Measurements from ENCODE around the gene DPPA4. TPM values are rescaled to one million over a fixed set of nuclear protein-coding genes. Genes with fewer than 3 reads are reported as not detected.
"Not testable (repeated sequence)": the region's sequence is repeated elsewhere in the genome, so short reads cannot be mapped to it uniquely, and the experiment has no call there.

The DPPA4 gene, protein sequence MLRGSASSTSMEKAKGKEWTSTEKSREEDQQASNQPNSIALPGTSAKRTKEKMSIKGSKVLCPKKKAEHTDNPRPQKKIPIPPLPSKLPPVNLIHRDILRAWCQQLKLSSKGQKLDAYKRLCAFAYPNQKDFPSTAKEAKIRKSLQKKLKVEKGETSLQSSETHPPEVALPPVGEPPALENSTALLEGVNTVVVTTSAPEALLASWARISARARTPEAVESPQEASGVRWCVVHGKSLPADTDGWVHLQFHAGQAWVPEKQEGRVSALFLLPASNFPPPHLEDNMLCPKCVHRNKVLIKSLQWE
- 1.5 TPM for total RNA-seq

DNA sequence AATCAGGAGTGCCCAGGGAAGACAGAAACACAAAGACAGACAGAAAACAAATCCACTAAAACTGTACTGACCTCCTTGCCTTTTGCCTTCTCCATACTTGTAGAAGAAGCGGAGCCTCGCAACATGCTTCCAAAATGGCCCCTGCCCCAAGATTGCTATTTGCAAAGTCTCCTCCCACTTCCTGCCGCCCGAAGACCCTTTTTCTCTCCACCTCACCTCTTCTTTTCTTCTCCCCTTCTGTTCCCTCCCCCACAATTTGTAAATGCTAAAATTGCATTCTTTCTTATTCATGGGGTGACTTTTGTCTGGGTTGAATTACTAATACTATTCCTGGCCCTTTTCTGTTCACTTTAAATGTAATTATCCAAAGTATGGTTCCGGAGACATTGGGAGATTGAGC is at the start of gene DPPA4:
TSS of gene DPPA4 (minus strand) at position 154 of the 400 bp plus-strand sequence. CDS start at position 125, 29 bp downstream.
- no peak for DNase-seq

DNA sequence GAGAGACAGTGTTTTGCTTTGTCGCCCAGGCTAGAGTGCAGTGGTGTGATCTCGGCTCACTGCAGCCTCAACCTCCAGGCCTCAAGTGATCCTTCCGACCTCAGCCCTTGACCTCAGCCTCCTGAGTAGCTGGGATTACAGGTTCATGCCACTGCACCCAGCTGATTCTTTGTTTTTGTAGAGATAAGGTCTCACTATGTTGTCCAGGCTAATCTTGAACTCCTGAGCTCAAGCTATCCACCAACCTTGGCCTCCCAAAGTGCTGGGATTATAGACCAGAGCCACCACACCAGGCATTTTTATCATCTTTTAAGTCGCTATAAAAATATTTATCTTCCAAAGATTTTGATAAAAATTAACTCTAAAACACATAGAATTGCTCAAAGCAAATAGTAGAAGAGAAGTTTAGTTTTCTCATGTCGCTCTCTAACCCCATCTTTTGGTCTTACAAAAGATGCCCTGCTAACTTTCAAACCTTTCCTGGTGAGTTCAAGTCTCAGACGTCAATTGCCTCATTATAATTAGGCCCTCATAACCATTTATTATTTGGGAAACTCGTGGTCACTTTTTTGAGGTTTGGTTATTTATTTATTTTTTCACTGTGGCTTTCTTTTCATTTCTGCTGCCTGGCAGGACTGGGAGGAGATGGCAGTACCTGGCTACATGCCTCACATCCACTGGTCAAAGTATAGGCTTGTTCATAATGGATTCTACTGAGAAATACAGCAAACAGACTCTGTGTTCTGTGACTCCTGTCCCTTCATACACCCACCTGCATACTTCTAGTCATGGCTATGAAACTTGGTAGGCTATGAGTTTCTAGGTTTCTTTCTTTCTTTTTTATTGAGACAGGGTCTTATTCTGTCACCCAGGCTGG is 48.3 kb upstream of the DPPA4 start:
- DNase-seq: no peak

DNA sequence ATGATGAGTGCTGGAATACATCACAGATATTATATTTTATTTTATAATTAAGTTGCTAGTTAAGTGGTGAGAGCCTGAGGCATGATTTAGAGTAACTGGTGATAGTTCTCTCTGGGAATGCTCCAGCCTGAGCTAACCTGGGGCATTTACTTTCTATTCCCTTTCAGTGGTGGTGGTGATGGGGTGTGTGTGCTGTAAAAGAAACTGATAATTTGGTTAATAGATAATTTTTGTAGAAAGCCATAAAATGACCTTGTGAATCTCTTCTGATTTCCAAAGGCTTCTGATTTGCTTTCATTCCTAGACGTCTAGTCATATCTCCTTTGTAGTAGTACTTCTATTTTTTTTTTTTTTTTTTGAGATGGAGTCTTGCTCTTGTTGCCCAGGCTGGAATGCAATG is 46.8 kb upstream of the DPPA4 start:
- DNase-seq: no peak

DNA sequence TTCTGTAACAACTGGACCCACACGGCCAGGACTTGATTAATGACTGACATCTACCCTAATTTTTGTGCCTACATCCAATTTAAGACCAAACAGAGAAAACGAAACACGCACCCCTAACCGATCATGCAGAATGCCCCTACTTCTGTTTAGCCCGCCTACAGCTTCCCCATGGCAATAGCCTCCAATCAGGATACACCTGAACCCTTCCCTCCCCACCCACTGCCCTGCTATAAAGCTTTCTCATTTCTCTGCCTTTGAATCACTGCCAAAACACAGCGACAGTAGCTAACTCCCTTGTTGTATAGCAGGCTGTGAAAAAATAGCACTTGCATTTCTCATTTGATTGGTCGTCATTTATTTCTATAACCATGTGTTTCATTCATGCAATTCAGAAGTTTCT is 45.2 kb upstream of the DPPA4 start:
- DNase-seq: no peak

DNA sequence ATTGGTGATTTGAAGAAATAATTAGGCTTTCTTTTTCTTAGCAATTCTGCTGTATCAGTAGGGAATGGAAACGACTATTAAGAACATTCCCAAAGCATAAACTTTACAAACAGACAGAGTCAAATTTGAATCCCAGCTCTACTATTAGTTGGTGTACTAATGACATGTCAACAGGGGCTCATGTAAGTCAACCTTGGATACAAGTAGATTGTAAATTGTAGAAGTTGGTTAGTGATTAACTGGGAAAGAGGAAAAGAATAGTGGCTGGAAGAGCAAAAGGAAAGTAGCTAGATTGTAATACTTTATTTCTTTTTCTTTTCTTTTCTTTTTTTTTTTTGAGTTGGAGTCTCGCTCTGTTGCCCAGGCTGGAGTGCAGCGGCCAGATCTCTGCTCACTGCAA is 38.6 kb upstream of the DPPA4 start:
- DNase-seq: no peak

DNA sequence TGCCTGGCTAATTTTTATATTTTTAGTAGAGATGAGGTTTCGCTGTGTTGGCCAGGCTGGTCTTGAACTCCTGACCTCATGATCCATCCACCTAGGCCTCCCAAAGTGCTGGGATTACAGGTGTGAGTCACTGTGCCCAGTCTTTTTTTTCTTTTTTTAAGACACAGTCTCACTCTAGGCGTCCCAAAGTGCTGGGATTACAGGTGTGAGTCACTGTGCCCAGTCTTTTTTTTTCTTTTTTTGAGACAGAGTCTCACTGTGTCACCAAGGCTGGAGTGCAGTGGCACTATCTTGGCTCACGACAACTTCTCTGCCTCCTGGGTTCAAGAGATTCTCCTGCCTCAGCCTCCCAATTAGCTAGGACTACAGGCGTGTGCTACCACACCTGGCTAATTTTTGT is 37.1 kb upstream of the DPPA4 start:
- not testable (repeated sequence) for DNase-seq

DNA sequence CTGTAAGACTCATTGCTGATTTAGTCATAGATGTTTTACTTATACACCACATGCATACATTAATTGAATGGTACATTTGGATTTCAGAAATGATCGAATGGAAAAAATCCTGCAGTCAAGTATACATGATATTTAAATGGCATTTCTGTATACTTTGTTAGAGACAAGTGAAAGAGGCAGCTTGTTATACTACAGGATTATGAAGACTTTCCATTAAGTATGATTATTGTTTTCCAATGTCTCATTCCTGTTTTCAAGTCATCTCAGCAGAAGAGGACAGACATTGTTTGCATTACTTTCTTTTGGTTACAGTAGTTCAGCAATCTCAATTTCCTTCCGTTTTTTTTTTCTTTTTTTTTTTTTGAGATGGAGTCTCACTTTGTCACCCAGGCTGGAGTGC is 36.6 kb upstream of the DPPA4 start:
- no peak for DNase-seq

DNA sequence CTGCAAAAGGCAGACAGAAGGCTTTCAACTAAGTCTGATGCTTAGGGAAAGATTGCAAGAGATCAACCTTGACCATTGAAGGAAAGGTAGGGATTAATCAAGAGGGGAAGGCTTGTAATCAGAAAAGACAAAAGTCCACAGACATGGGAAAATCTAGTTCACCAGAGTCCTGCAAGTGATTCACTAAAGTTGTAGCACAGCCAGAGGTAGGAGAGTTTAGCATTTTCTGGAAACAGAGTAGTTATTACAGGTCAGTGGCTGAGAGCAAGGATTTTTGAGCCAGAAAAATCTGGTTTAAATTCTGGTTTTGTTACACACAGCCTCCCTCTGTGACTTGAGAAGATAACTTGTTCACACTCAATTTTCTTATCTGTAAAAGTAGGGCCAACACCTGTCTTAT is 35.3 kb upstream of the DPPA4 start:
- no peak for DNase-seq

DNA sequence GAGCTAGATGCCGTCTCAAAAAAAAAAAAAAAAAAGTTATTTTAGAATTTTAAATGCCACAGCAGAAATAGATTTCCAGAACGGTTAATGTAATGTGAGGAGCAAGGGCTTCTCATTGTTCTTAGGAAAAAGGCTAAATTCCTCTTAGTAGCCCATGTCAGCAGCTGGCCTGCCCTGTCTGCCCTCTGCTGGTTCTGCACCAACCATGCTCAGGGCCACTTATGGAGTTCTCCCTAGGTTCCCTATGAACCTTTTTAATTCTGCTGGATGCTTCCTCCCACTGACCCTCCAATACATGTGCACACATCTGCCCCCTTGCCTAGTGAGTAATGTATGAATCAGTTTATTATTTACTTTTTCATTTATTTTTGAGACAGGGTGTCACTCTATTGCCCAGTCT is 32.2 kb upstream of the DPPA4 start:
- DNase-seq: no peak

DNA sequence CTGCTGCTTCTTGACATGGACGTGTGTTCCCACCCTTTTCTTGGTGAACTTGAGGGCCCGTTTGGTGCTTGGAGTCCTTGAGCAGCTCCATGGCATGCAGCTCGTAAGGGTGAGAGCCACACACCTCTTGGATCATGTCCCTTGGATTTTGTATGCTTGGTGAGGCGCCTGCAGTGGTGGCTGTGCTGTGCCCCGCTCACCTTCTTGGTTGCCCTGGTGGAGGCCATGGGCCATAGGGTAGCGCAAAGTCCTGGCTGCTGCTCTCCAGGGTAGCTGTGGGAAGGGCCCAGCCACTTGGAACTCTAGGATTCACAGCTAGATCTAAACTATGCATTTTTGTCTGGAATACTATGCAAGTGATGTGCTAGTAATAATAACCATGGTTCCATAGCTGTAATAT is 26.7 kb upstream of the DPPA4 start:
- DNase-seq: no peak

DNA sequence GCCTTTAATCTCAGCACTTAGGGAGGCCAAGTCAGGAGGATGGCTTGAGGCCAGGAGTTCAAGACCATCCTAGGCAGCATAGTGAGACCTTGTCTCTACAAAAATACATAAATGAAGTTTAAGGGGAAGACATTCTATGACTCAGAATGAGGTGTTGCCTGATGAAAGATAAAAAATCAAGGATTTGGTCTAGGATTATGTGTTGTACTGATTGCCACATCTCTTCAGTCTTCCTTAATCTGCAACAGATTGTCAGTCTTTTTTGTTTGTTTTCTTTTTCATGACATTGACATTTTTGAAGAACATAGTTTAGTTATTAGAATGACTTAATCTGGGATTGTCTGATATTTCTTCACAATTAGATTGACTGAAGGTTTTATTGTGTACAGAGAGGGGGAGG is 26.3 kb upstream of the DPPA4 start:
- no peak for DNase-seq

DNA sequence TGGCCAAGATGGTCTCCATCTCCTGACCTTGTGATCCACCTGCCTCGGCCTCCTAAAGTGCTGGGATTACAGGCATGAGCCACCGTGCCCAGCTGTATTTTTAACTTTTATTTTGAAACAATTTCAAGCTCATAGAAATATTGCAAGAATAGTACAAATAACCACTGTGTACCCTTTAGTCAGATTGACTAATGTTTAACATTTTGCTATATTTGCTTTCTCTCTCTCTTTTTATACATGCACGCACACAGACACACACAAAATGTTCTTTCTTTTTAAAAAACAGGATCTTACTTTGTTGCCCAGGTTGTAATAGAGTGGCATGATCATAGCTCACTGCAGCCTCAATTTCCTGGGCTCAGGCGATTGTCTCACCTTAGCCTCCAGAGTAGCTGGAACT is 25.5 kb upstream of the DPPA4 start:
- DNase-seq: no peak

DNA sequence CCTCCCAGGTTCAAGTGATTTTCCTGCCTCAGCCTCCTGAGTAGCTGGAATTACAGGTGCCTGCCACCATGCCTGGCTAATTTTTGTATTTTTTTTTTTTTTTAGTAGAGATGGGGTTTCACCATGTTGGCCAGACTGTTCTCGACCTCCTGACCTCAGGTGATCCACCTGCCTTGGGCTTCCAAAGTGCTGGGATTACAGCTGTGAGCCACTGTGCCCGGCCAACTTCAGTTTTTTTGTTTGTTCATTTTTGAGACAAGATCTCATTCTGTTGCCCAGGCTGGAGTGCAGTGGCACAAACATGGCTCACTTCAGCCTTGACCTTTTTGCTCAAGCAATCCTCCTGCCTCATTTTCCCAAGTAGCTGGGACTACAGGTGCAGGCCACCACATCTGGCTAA is 21.5 kb upstream of the DPPA4 start:
- not testable (repeated sequence) for DNase-seq

DNA sequence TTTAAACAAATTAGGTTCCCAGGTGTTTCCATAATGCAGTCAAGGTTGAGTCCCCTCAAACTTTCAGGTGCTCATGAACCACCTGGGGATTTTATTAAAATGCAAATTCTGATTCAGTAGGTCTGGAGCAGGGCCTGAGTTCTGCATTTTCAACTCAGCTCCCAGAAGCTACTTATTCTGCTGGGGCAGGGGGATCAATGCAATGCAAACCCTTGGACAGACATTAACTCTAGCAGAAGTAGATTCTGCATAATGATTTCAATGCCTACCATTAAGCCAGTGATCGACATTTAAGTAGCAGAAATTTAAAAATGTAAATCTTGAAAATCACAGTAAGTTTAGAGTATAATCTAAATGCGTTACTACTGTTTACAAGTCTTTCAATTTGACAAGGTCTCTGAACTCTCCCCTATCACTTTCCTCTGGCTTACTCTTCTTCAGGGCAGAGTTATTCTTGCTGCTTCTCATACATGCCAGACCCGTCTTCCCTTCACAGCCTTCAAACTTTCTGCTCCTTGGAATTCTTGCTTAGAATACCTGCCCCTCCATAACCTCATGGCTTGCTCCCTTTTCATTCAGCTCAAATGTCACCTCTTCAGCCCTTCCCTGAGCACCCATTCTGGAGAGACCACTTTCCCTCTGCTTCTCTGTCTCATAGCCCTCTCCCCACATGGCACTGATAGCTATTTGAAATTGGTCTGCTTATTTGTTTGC is 19.3 kb upstream of the DPPA4 start:
- DNase-seq: no peak

DNA sequence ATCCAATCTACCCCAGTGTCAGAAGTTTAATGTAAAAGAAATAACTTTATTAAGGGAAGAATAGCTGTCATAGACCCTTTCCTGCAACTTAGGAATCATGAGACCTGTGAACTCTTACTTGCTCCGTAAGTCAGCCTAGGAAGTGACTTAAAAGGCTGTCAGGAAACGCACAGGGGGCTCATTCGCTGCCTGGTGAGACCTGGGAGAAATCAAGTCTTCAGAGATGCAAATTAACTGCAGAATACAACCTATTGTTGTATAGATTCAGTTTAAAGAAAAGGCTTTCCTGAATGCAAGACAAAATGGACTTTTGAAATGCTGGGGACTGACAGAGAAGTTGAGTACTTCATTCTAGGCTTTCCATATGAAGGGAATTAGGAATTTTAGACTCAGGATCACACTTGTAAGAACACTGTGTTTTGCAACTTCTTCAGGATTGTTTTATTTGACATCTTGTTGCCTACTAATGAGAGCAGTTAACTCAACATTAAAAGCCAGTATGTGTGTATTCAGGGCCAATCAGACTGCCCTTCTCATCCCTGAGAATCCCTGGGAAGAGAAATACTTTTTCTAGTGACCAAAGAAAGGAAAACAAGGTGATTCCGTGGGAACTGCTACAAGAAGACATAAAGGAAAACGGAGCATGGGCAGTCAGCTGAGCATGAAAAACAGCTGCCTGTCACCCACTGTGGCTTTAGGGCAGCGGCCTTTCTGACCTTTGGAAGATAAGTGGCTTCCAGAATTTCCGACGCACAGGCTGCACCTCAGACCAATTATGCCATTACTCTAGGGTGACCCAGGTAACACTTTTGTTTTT is 18.5 kb upstream of the DPPA4 start:
- DNase-seq: no peak

DNA sequence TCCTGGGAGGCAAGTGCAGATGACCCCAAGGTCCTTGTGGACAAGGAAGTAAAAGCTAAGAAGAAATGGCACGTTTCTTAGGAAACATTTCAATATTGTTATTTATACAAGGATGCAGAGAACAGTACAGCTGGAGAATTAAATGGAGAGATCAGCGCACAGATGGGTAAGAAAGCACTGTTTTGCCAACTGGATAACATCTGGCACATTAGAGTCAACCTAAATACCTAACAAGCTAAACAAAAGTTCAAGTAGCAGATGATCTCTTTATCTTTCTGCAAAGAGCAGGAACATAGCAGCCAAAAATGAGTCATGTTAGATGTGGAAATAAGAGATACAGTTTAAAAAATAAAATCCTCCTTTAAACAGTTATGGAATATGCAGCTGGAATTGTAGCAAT is 15.7 kb upstream of the DPPA4 start:
- DNase-seq: no peak

DNA sequence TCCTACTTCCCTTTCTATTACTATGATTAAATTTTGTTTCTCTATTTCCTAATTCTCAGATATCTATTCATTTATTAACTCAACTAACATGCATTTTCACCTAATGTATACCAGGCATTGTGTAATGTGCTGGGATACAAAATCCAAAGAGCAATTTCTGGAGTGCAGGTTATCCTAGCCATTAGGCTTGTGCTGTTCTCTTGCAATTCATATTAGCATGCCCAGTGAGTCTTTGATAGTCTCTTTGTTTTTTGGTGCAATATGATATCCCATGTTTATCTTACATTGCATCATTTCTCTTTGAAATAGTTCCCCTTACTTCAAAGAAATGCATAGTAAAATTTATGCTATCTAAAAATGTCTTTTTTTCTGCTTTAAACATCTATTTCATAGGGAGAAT is 13.9 kb upstream of the DPPA4 start:
- DNase-seq: no peak

DNA sequence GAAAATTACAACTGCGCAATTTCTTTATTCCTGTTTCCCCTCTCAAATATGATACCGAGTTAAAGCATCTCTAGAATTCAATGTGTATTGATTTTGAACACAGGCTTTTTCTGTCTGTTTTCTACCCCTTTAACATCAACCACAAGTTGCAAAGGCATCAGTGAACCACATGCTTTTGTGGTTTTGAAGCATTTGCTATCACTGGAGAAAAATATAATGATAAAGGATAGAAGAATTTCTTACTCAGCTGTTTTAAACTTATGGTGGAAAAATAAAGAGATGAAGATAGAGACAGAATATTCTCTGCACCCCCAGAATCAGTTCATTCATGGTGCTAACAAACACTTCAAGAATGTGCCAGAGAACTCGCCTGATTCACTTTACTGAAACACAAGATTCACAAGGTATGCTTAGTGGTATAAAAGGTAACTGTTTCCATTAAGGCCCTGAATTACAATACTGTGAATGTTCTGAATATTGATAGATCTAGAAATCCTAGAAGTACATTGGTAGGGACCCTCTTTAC is 9.5 kb upstream of the DPPA4 start:
- no peak for DNase-seq

DNA sequence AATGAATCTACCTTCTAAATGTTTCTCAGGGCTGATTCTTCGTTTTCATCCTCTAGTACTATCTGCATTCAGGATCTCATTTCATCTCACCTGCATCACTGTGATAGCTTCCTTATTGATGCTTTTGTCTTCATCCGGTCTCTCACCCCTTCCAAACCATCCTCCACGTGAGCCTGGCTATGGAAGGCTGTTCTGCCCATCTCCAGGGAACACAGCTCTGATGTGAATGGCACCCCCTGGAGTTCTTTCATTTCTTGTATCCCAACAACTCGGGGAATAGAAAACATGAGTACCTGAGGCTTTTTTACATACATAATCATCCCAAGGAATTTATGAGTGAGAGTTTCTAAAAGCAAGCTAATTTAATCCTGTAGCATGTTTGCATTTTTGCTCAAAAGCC is 8.8 kb upstream of the DPPA4 start:
- DNase-seq: no peak

DNA sequence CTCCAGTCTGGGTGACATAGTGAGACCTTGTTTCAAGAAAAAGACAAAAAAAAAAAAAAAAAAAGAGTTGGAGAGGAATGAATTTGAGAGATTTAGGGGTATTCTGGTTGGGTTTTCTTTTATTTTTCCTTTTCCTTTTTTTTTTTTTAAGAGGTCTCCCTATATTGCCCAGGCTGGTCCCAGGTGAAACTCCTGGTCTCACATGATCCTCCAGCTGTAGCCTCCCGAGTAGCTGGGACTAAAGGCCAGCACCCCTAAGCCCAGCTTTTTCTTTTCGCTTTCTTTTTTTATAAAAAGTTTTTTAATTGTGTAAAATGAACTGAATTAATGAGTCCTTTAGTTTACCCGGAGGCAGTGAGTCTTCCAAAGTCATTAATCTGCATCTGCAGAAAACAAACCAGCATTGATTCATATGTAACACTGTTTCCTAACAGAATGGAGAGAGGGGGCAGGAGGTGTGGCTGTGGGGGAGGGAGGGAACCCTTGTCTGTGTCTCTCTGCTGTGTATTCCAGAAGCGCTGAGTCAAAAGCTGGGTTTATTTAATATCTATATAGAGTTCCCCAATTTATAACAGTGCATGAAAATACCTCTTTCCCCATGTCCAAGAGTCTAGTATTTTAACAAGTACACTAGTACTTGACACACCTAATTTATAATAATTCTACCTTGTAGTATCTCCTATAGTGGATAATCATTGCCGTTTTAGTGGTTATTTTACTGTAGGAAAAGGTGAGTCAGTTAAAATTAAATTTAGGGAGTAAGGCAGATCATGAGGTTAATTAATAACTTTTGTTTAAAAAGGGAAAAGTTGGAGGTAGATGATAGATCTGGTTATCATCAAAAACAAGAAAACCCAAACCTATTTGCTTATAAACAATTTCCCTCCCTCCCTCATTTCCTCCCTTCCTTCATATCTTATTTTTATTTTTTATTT is 2.6 kb upstream of the DPPA4 start:
- DNase-seq: no peak

DNA sequence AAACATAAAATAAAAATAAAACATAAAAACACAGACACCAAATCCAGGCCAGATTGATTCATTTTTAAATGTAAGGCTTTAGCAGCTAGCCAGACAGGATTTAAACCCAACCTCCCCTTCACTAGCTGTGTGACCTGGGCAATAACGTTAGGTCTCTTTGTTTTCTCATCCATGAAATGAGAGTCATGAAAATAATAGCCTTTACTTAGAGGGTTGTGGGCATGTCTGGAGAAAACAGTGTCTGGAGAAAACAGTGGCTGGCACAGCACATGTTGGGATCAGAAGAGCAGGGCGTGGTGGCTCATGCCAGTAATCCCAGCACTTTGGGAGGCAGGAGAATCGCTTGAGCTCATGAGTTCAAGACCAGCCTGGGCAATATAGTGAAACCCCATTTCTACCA is 1.9 kb upstream of the DPPA4 start:
- DNase-seq: no peak

Data from skin of body (tissue), 2 donors.